HepG2 (cell line): ENCODE results near the gene SS18L1. TPM values are rescaled to one million over a fixed set of nuclear protein-coding genes. Genes with fewer than 3 reads are reported as not detected.

Experiments
- ATAC-seq: fragments of 200-7000 bp; cut with Tn5 transposase; 3 replicates; pipeline ENCODE4 v1.9.1; 2020; ENCODE audit warnings: mild to moderate bottlenecking, moderate library complexity
- BruUV-seq: library from RNA; stranded (reverse); fragments of 400-500 nt; replicated peaks from 2 replicates; lab custom pipeline; 2021; lab: Mats Ljungman, UMichigan
- CTCF ChIA-PET: fragments of 300-600 bp; formaldehyde crosslinking; extraction: SDS; loops from one replicate; lab custom pipeline; 2021; ENCODE audit warnings: low total read pairs, inconsistent platforms, low intra/inter-chr PET ratio; lab: Yijun Ruan, JAX
- POLR2A ChIA-PET: fragments of 350-600 bp; sonication (Branson Sonifier 250); formaldehyde crosslinking; loops from one replicate; lab custom pipeline; 2020; ENCODE audit warnings: antibody characterized with exemption, inconsistent platforms; lab: Yijun Ruan, JAX
- DNase-seq: peaks from one replicate; pipeline ENCODE4 v3.0.0-alpha.2; 2015; ENCODE audit warnings: low spot score
- FAIRE-seq: peaks from 3 replicates; lab custom pipeline; 2011; peaks lifted over from hg19 to GRCh38; lab: Jason Lieb, UNC
- H2AFZ ChIP-seq: one replicate; pipeline ENCODE4 v1.6.1; 2011; ENCODE audit warnings: low read length, inconsistent platforms
- H3K27ac ChIP-seq: fragments of 300-600 bp; 3 replicates; pipeline ENCODE4 v1.8.0; 2011; ENCODE audit warnings: mixed run types, mild to moderate bottlenecking, mixed read lengths, low read length, inconsistent platforms; ENCODE audit not compliant: insufficient read depth; ENCODE audit errors: extremely low read length
- H3K27me3 ChIP-seq, 2 experiments: fragments of 200-600 bp in 1 of 2; 2 replicates in 1 of 2; 3 replicates in 1 of 2; pipeline versions ENCODE4 v1.6.0 to v1.8.0; 2011; ENCODE audit warnings: low read length in 2 of 2, mild to moderate bottlenecking in 2 of 2, moderate library complexity in 2 of 2, inconsistent platforms in 1 of 2; ENCODE audit not compliant: insufficient read depth in 2 of 2, control insufficient read depth in 1 of 2
- H3K36me3 ChIP-seq, 2 experiments: fragments of 200-600 bp in 1 of 2; replicated peaks in 1 of 2; 2 replicates in 1 of 2; 3 replicates in 1 of 2; pipeline versions ENCODE4 v1.5.1 to v1.8.0; 2011; ENCODE audit warnings: low read length in 2 of 2, inconsistent platforms in 1 of 2; ENCODE audit not compliant: insufficient read depth in 2 of 2, control insufficient read depth in 1 of 2
- H3K4me1 ChIP-seq: 2 replicates; pipeline ENCODE4 v1.5.1; 2012; ENCODE audit warnings: low read length, inconsistent platforms; ENCODE audit not compliant: insufficient read depth
- H3K4me2 ChIP-seq: 2 replicates; pipeline ENCODE4 v1.6.0; 2011; ENCODE audit warnings: low read depth, low read length, inconsistent platforms
- H3K4me3 ChIP-seq, 3 experiments: fragments of 200-600 bp in 1 of 3; sonication (generic), shearing (Covaris generic) in 1 of 3; replicated peaks in 1 of 3; 2 replicates each; pipeline ENCODE4 v1.5.1; 2011 to 2016; ENCODE audit warnings: low read length in 3 of 3, inconsistent platforms in 2 of 3, low read depth in 2 of 3, mild to moderate bottlenecking in 2 of 3, control low read depth in 1 of 3, mixed read lengths in 1 of 3; ENCODE audit not compliant: insufficient read depth in 1 of 3
- H3K79me2 ChIP-seq: one replicate; pipeline ENCODE4 v1.6.1; 2011; ENCODE audit warnings: low read length, inconsistent platforms; ENCODE audit not compliant: insufficient read depth
- H3K9ac ChIP-seq: 2 replicates; pipeline ENCODE4 v1.6.0; 2011; ENCODE audit warnings: mild to moderate bottlenecking, low read depth, low read length, inconsistent platforms; ENCODE audit not compliant: insufficient read depth
- H3K9me3 ChIP-seq: 2 replicates; pipeline ENCODE4 v1.5.1; 2012; ENCODE audit warnings: mild to moderate bottlenecking, low read length
- H4K20me1 ChIP-seq: 2 replicates; pipeline ENCODE4 v1.6.0; 2011; ENCODE audit warnings: inconsistent platforms, mild to moderate bottlenecking, low read length, moderate library complexity; ENCODE audit not compliant: insufficient read depth
- AGO1 ChIP-seq: fragments of 200-400 bp; formaldehyde crosslinking; IDR thresholded peaks from 2 replicates; pipeline ENCODE4 v1.6.1; 2017; ENCODE audit warnings: mild to moderate bottlenecking, low read depth, low read length, moderate library complexity; ENCODE audit not compliant: poor library complexity, severe bottlenecking
- FOXP1 ChIP-seq, 2 experiments: fragments of 450-650 bp in 1 of 2; IDR thresholded peaks; 2 replicates each; pipeline ENCODE4 v1.6.1; 2017 to 2018; ENCODE audit warnings: antibody characterized with exemption in 1 of 2
- GATA4 ChIP-seq: sonication (generic); IDR thresholded peaks from 2 replicates; pipeline ENCODE4 v1.6.1; 2016; ENCODE audit warnings: antibody characterized with exemption, low read depth, borderline replicate concordance
- HIC2 ChIP-seq: sonication (generic); formaldehyde crosslinking; IDR thresholded peaks from 2 replicates; pipeline ENCODE4 v1.9.0; 2022; ENCODE audit warnings: low read depth, missing genetic modification reagents
- POLR2AphosphoS5 ChIP-seq: IDR thresholded peaks from 2 replicates; pipeline ENCODE4 v1.6.1; 2012; ENCODE audit warnings: low read depth, low read length
- RBFOX2 ChIP-seq: fragments of 200-400 bp; formaldehyde crosslinking; IDR thresholded peaks from 2 replicates; pipeline ENCODE4 v1.6.1; 2017; ENCODE audit warnings: low read depth, mild to moderate bottlenecking, low read length
- REST ChIP-seq, 2 experiments: IDR thresholded peaks; 2 replicates each; pipeline ENCODE4 v1.6.1; 2011 to 2012; ENCODE audit warnings: low read length in 2 of 2, borderline replicate concordance in 1 of 2, low read depth in 1 of 2, mild to moderate bottlenecking in 1 of 2, moderate library complexity in 1 of 2
- ZNF513 ChIP-seq: sonication (generic); formaldehyde crosslinking; conservative IDR thresholded peaks from 2 replicates; pipeline ENCODE4 v1.5.0; 2020; ENCODE audit warnings: missing genetic modification reagents
- ZNF687 ChIP-seq: sonication (generic); formaldehyde crosslinking; IDR thresholded peaks from 2 replicates; pipeline ENCODE4 v1.5.1; 2020; ENCODE audit warnings: mild to moderate bottlenecking, missing genetic modification reagents, moderate library complexity
- ZNF883 ChIP-seq: sonication (generic); formaldehyde crosslinking; IDR thresholded peaks from 2 replicates; pipeline ENCODE4 v1.5.1; 2020; ENCODE audit warnings: mild to moderate bottlenecking, missing genetic modification reagents; ENCODE audit errors: not compliant biosample characterization
- WGBS: methylation state at CpG from one replicate; pipeline ENCODE4 v1.1.6; 2017; ENCODE audit warnings: low lambda C conversion rate; 5-methylcytosine and 5-hydroxymethylcytosine counted together
- in situ Hi-C: cut with HindIII; loops from 2 replicates; pipeline ENCODE4 v1.10.0; 2017; ENCODE audit warnings: low pct_unique_long_range_greater_than_20kb; ENCODE audit not compliant: extremely low pct_ligation_motif_present
- intact Hi-C: fragments of 100-400 bp; cut with micrococcal nuclease; formaldehyde crosslinking; loops from one replicate; pipeline ENCODE4 v1.10.0; 2022; ENCODE audit not compliant: unreplicated experiment
- polyA plus RNA-seq, 8 experiments: library from polyadenylated mRNA; depleted of rRNA in 3 of 8; stranded (reverse) in 7 of 8; unstranded in 1 of 8; fragments of >200 nt; fragmentation: Illumina TruSeq in 4 of 8; extraction: Trizol in 4 of 8; gene quantifications; 2 replicates each; pipeline versions ENCODE4 v1.2.1 to v1.2.3, GENCODE V29; 2011 to 2016; ENCODE audit warnings: low read depth in 4 of 8, missing spikeins in 1 of 8, mixed read lengths in 1 of 8; ENCODE audit not compliant: insufficient read depth in 1 of 8
- total RNA-seq, 5 experiments: library from RNA; depleted of rRNA; stranded (reverse); fragments of >200 nt; fragmentation: Illumina TruSeq; extraction: Trizol; gene quantifications; 2 replicates each; pipeline ENCODE4 v1.2.3, GENCODE V29; 2016; ENCODE audit warnings: low read depth in 1 of 5

SS18L1 gene
- total and polyA plus RNA-seq, 2 of the 13 experiments (the other 11 are each of a cell fraction or from before 2014, with no cell fraction given): 17.8 to 27.6 TPM

- no peaks in the 10 kb centered on the region for H3K79me2 ChIP-seq
- H3K4me3 ChIP-seq: no peak overlapping the region
- DNase-seq: no peak
- H3K4me2 ChIP-seq: no peak overlapping the region
- ChIA-PET POLR2A (interaction anchor here (1.5 to 7.8 kb wide), 2 partner anchors 9 to 11 kb away, joined by 4 to 86 read pairs; partner anchors contain the start of gene LSM14B), CTCF (no interaction called here)
- FAIRE-seq: no peak
- H3K9ac ChIP-seq: no peak overlapping the region
- no peaks in the 10 kb centered on the region for H3K27me3 ChIP-seq
- peaks cover 67 to 92% of the 10 kb centered on the region in 2 experiments for H3K36me3 ChIP-seq
- peaks cover 31% of the 10 kb centered on the region for H3K4me1 ChIP-seq
- no peaks in the 10 kb centered on the region for H3K9me3 ChIP-seq
- no peak overlapping the region for H3K27ac ChIP-seq
- WGBS: 94% methylated on average over 29 of the region's 29 CpGs
- no peak overlapping the region for H2AFZ ChIP-seq
- in situ Hi-C loops: no loop called here
- ATAC-seq: peak; percentile 1; the same call in 2 of the 3 replicates
- peaks cover 34% of the 10 kb centered on the region for H4K20me1 ChIP-seq
- no TSS peak for BruUV-seq
- intact Hi-C loops: no loop called here
- TF ChIP-seq ZNF687 (CRISPR knock-in tag): peak; percentile 23
- no peak for TF ChIP-seq GATA4
- peak; percentile 49 for TF ChIP-seq ZNF883
- TF ChIP-seq REST (IDR thresholded peaks at IDR 0.05; ENCODE audit: borderline replicate concordance in 1 of 2, low read depth in 1 of 2, low read length in 2 of 2): no peak
- TF ChIP-seq FOXP1 (IDR thresholded peaks at IDR 0.05): no peak
- TF ChIP-seq FOXP1 (CRISPR knock-in tag; IDR thresholded peaks at IDR 0.05): no peak
- TF ChIP-seq HIC2 (CRISPR knock-in tag): no peak
- TF ChIP-seq AGO1: peak; percentile 41
- 0 out of 2 replicates have a peak, but pooled peaks have one; percentile 23 for TF ChIP-seq RBFOX2
- 0 out of 2 replicates have a peak, but pooled peaks have one; percentile 12 for TF ChIP-seq POLR2AphosphoS5
- no peak for TF ChIP-seq ZNF513 (CRISPR knock-in tag)
These were observed 10.3 kb upstream of the SS18L1 start for GRCh38 chr20:62133051-62133845.
